SK-N-SH treated with all-trans-retinoic acid at 6 μM for 48 hours (cell line): ENCODE results near the gene CORO7.

ENCODE experiments used
- BACH2 ChIP-seq: fragments of 250-450 bp; sonication (Bioruptor Pico); IDR thresholded peaks from 2 replicates; pipeline ENCODE4 v1.9.0; 2021; ENCODE audit warnings: mild to moderate bottlenecking, borderline replicate concordance
- CSDC2 ChIP-seq: fragments of 250-450 bp; sonication (Bioruptor Pico); IDR thresholded peaks from 2 replicates; pipeline ENCODE4 v1.5.0; 2020; ENCODE audit warnings: mild to moderate bottlenecking, moderate library complexity
- GLIS3 ChIP-seq: fragments of 250-450 bp; sonication (Bioruptor Pico); IDR thresholded peaks from 2 replicates; pipeline ENCODE4 v1.5.0; 2020; ENCODE audit warnings: mild to moderate bottlenecking, moderate library complexity
- POU6F1 ChIP-seq: fragments of 250-450 bp; sonication (Bioruptor Pico); IDR thresholded peaks from 2 replicates; pipeline ENCODE4 v1.8.0; 2021; ENCODE audit warnings: low read depth, mild to moderate bottlenecking, moderate library complexity, borderline replicate concordance
- PPARA ChIP-seq: fragments of 250-450 bp; sonication (Bioruptor Pico); IDR thresholded peaks from 2 replicates; pipeline ENCODE4 v1.5.0; 2020; ENCODE audit warnings: mild to moderate bottlenecking, borderline replicate concordance
- SNAI2 ChIP-seq: fragments of 250-450 bp; sonication (Bioruptor Pico); IDR thresholded peaks from 2 replicates; pipeline ENCODE4 v1.5.0; 2020; ENCODE audit warnings: mild to moderate bottlenecking, moderate library complexity
- TCF4 ChIP-seq: fragments of 250-450 bp; sonication (Bioruptor Pico); IDR thresholded peaks from 2 replicates; pipeline ENCODE4 v1.8.0; 2021; ENCODE audit warnings: mild to moderate bottlenecking, moderate library complexity, borderline replicate concordance
- TOX ChIP-seq: fragments of 250-450 bp; sonication (Bioruptor Pico); IDR thresholded peaks from 2 replicates; pipeline ENCODE4 v1.8.0; 2021; ENCODE audit warnings: mild to moderate bottlenecking, moderate library complexity, borderline replicate concordance
- ZFP3 ChIP-seq: fragments of 250-450 bp; sonication (Bioruptor Pico); IDR thresholded peaks from 2 replicates; pipeline ENCODE4 v1.5.0; 2020; ENCODE audit warnings: mild to moderate bottlenecking, moderate library complexity
- ZNF8 ChIP-seq: fragments of 450-650 bp; formaldehyde crosslinking; IDR thresholded peaks from 2 replicates; pipeline ENCODE4 v1.5.0; 2020; ENCODE audit warnings: mild to moderate bottlenecking, moderate library complexity

- TF ChIP-seq PPARA (CRISPR knock-in tag) = no peak
- no peak for TF ChIP-seq ZNF8 (CRISPR knock-in tag)
- no peak for TF ChIP-seq CSDC2 (CRISPR knock-in tag)
- TF ChIP-seq GLIS3 (CRISPR knock-in tag) = no peak
- TF ChIP-seq TCF4 (CRISPR knock-in tag) = no peak
- TF ChIP-seq BACH2 (CRISPR knock-in tag) = no peak
- TF ChIP-seq ZFP3 = no peak
- no peak for TF ChIP-seq TOX
- no peak for TF ChIP-seq SNAI2 (CRISPR knock-in tag)
- TF ChIP-seq POU6F1 (CRISPR knock-in tag) = no peak
Measured at GRCh38 chr16:4428500-4428899, 12.1 kb upstream of the CORO7 start.
